OCI-LY1 (cell line): Measurements from ENCODE around the gene GMDS.

Experiments used
- H2AFZ ChIP-seq: fragments of 200-600 bp; sonication (generic), shearing (Covaris generic); 2 replicates; pipeline ENCODE4 v1.6.0; 2014; ENCODE audit warnings: antibody characterized with exemption, mild to moderate bottlenecking, low read length
- H3F3A ChIP-seq: fragments of 200-600 bp; sonication (generic), shearing (Covaris generic); 2 replicates; pipeline ENCODE4 v1.6.0; 2014; ENCODE audit warnings: mild to moderate bottlenecking, antibody characterized with exemption, low read length, moderate library complexity; ENCODE audit not compliant: insufficient read depth
- H3K27ac ChIP-seq: fragments of 200-600 bp; sonication (generic); 2 replicates; pipeline ENCODE4 v1.5.1; 2014; ENCODE audit warnings: low read length, mixed run types, mild to moderate bottlenecking, low read depth; ENCODE audit not compliant: poor library complexity, severe bottlenecking
- H3K27me3 ChIP-seq: fragments of 200-600 bp; sonication (generic); 2 replicates; pipeline ENCODE4 v1.6.0; 2014; ENCODE audit warnings: antibody characterized with exemption, mild to moderate bottlenecking, low read length, moderate library complexity; ENCODE audit not compliant: insufficient read depth
- H3K36me3 ChIP-seq: fragments of 200-600 bp; sonication (generic); 2 replicates; pipeline ENCODE4 v1.6.1; 2014; ENCODE audit warnings: mild to moderate bottlenecking, antibody characterized with exemption, low read length, moderate library complexity, mixed read lengths; ENCODE audit not compliant: insufficient read depth
- H3K4me1 ChIP-seq: fragments of 200-600 bp; sonication (generic); 2 replicates; pipeline ENCODE4 v1.5.1; 2014; ENCODE audit warnings: mild to moderate bottlenecking, low read length, moderate library complexity; ENCODE audit not compliant: insufficient read depth, severe bottlenecking
- H3K4me2 ChIP-seq: fragments of 200-600 bp; sonication (generic), shearing (Covaris generic); 2 replicates; pipeline ENCODE4 v1.6.1; 2014; ENCODE audit warnings: low read length
- H3K4me3 ChIP-seq: fragments of 200-600 bp; sonication (generic); 2 replicates; pipeline ENCODE4 v1.5.1; 2014; ENCODE audit warnings: low read length, low read depth, mild to moderate bottlenecking, mixed read lengths; ENCODE audit not compliant: poor library complexity, severe bottlenecking
- H3K79me2 ChIP-seq: fragments of 200-600 bp; shearing (Covaris generic); 2 replicates; pipeline ENCODE4 v1.6.1; 2016; ENCODE audit warnings: mixed run types, low read length, mixed read lengths; ENCODE audit not compliant: insufficient read depth
- H3K9ac ChIP-seq: fragments of 200-600 bp; sonication (generic), shearing (Covaris generic); 2 replicates; pipeline ENCODE4 v1.6.1; 2014; ENCODE audit warnings: mild to moderate bottlenecking, low read length, mixed read lengths
- H3K9me2 ChIP-seq: fragments of 200-600 bp; sonication (generic), shearing (Covaris generic); 2 replicates; pipeline ENCODE4 v1.6.1; 2014; ENCODE audit warnings: low read depth, mild to moderate bottlenecking, low read length, mixed read lengths
- H3K9me3 ChIP-seq: fragments of 200-600 bp; shearing (Covaris generic); 2 replicates; pipeline ENCODE4 v1.6.1; 2014; ENCODE audit warnings: low read length, mixed read lengths
- H4K20me1 ChIP-seq: fragments of 200-600 bp; sonication (generic), shearing (Covaris generic); 2 replicates; pipeline ENCODE4 v1.6.0; 2016; ENCODE audit warnings: mild to moderate bottlenecking, low read length; ENCODE audit not compliant: insufficient read depth
- EZH2 ChIP-seq: fragments of 200-600 bp; sonication (generic), shearing (Covaris generic); IDR thresholded peaks from 2 replicates; pipeline ENCODE4 v1.8.0; 2017; ENCODE audit warnings: borderline replicate concordance, mixed run types, mild to moderate bottlenecking, antibody characterized with exemption, low read length, moderate library complexity, mixed read lengths
- TF ChIP-seq, protein P1 (sequence below): fragments of 200-600 bp; sonication (generic), shearing (Covaris generic); IDR thresholded peaks from 2 replicates; pipeline ENCODE4 v1.5.1; 2017; ENCODE audit warnings: mild to moderate bottlenecking, antibody characterized with exemption, low read length, moderate library complexity, mixed read lengths

Gene GMDS

DNA sequence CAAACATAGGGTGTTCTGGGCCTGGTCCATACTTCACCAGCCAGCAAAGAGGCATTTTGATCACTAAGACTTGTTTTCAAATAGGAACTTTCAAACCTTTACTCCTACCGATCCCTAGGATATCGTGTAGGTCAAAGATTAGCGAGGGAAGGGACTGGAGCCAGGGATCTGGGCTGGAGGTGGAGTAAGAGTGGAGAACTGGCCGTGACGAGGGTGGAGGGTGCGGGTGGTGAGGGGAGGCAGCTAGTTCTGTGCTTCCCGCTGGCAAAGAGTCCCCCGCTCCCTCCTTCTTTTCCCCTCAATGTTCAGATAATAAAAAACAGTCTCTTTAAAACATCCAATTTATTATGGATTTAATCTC, 446.5 kb downstream of the GMDS start:
- Histone ChIP-seq H3K9ac (no peak overlapping the region), H3K36me3 (no peaks in the 10 kb centered on the region), H3K4me2 (no peak overlapping the region), H3K79me2 (no peaks in the 10 kb centered on the region), H3K9me2 (no peaks in the 10 kb centered on the region), H3K4me1 (peaks cover 51% of the 10 kb centered on the region), H3K27me3 (no peaks in the 10 kb centered on the region), H3F3A (no peaks in the 10 kb centered on the region), H3K4me3 (no peak overlapping the region), H4K20me1 (no peaks in the 10 kb centered on the region), H2AFZ (no peak overlapping the region), H3K9me3 (no peaks in the 10 kb centered on the region), H3K27ac (no peak overlapping the region)
- TF ChIP-seq EZH2, result no peak
- TF ChIP-seq, protein P1, sequence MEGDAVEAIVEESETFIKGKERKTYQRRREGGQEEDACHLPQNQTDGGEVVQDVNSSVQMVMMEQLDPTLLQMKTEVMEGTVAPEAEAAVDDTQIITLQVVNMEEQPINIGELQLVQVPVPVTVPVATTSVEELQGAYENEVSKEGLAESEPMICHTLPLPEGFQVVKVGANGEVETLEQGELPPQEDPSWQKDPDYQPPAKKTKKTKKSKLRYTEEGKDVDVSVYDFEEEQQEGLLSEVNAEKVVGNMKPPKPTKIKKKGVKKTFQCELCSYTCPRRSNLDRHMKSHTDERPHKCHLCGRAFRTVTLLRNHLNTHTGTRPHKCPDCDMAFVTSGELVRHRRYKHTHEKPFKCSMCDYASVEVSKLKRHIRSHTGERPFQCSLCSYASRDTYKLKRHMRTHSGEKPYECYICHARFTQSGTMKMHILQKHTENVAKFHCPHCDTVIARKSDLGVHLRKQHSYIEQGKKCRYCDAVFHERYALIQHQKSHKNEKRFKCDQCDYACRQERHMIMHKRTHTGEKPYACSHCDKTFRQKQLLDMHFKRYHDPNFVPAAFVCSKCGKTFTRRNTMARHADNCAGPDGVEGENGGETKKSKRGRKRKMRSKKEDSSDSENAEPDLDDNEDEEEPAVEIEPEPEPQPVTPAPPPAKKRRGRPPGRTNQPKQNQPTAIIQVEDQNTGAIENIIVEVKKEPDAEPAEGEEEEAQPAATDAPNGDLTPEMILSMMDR, result no peak

DNA sequence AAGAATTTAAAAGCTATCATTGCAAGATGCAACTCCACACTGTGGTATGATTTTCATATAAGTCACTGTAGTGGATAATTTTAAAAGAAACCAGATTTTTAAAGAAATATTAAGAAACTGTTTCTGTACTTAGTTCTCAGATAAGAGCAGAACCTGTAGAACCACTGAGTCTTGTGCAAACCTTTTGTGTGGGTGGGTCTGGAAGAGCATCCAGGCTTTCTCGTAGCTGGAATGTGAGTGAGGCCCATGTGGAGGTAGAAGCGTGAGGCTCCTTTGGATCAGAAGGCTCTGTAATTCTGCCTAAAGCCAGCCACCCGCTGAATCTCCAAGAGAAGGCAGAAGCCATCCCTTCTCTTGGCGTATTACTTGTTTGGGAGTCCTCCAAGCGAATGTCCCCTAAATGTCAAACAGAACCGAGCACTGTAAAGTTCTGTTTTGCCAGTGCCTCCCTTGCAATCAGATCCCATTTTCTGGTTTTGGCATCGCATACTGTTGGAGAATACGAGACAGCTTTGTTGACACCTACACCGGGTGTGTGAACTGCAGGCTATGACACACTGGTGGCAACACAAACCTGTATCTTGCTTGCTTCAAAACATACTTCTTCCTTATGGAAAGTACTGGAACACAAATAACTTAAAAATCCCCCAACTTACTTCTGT, 447.0 kb downstream of the GMDS start:
- H2AFZ ChIP-seq, result no peak overlapping the region
- no peaks in the 10 kb centered on the region for H3K9me3 ChIP-seq
- peaks cover 46% of the 10 kb centered on the region for H3K4me1 ChIP-seq
- no peaks in the 10 kb centered on the region for H3K27me3 ChIP-seq
- H3K79me2 ChIP-seq, result no peaks in the 10 kb centered on the region
- no peaks in the 10 kb centered on the region for H3F3A ChIP-seq
- no peak overlapping the region for H3K9ac ChIP-seq
- peak overlapping the region; percentile 87 for H3K27ac ChIP-seq
- H4K20me1 ChIP-seq, result no peaks in the 10 kb centered on the region
- TF ChIP-seq EZH2, result no peak
- TF ChIP-seq, protein P1, result no peak
- H3K4me3 ChIP-seq, result no peak overlapping the region
- no peaks in the 10 kb centered on the region for H3K36me3 ChIP-seq
- H3K9me2 ChIP-seq, result no peaks in the 10 kb centered on the region
- H3K4me2 ChIP-seq, result no peak overlapping the region

DNA sequence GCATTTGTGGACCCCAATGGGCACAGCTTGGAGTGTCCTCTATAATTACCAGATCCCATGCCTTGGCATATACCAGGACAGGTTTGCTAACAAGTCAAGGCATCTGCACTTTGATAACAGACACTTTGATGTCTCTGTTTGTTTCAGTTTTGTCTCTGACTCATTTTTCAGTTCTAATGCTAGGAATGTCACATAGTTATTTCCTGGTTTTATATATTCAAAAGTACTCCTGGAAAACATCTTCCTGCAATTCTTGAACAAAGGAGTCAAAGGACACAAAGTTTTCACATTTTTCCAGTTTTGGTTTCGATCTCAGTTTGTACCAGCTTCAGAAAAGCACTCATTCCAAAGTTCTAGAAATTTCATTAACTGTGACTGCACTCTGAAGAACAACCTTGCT, 447.6 kb downstream of the GMDS start:
- TF ChIP-seq, protein P1, result no peak
- no peak for TF ChIP-seq EZH2
- Histone ChIP-seq H3K27me3 (no peaks in the 10 kb centered on the region), H3K9me2 (no peaks in the 10 kb centered on the region), H3K79me2 (no peaks in the 10 kb centered on the region), H2AFZ (no peak overlapping the region), H3K36me3 (no peaks in the 10 kb centered on the region), H3K27ac (peak overlapping the region; percentile 87), H3K9ac (no peak overlapping the region), H4K20me1 (no peaks in the 10 kb centered on the region), H3F3A (no peaks in the 10 kb centered on the region), H3K4me2 (peak overlapping the region; percentile 10), H3K9me3 (no peaks in the 10 kb centered on the region), H3K4me3 (no peak overlapping the region), H3K4me1 (peaks cover 45% of the 10 kb centered on the region)
